NB4 (cell line): ENCODE data around the gene ARFIP2.

Experiments used
- CTCF ChIP-seq: IDR thresholded peaks from one replicate; pipeline ENCODE4 v1.5.1; 2012; ENCODE audit warnings: low read depth, low read length
- MAX ChIP-seq: IDR thresholded peaks from 2 replicates; pipeline ENCODE4 v1.6.1; 2011; ENCODE audit warnings: low read depth, low read length
- MYC ChIP-seq: IDR thresholded peaks from 2 replicates; pipeline ENCODE4 v1.6.1; 2011; ENCODE audit warnings: low read depth, low read length
- POLR2A ChIP-seq: IDR thresholded peaks from 2 replicates; pipeline ENCODE4 v1.6.1; 2011; ENCODE audit warnings: mild to moderate bottlenecking; ENCODE audit not compliant: insufficient read length; ENCODE audit errors: extremely low read depth

- TF ChIP-seq CTCF (no peak), POLR2A (no peak), MAX (no peak), MYC (no peak)
Measured at GRCh38 chr11:6498121-6498520, 17.0 kb upstream of the ARFIP2 start.
